Left colon (tissue), 2 donors: ENCODE measurements around the gene SLC36A3. TPM values are rescaled to one million over a fixed set of nuclear protein-coding genes. Genes with fewer than 3 reads are reported as not detected.

Source experiments
- total RNA-seq, 2 donors: library from RNA; stranded (reverse); fragmentation: NEBNext Ultra II Directional; extraction: Animal tissue kit (Norgen Biotek cat#: 25700); gene quantifications; one replicate each; pipeline ENCODE4 v1.2.1, GENCODE V29; 2021
- donor health status: DM: no; HTN: no; CAD: no.
- donor health status: DM: yes; HTN: yes; CAD: no.

Gene SLC36A3
- total RNA-seq, 2 donors from 2014 or later: not detected

Other genes with a start within 250 kb of the SLC36A3 start
- 100 to 1,000 TPM; 200 to 215 TPM for gene TNIP1, start 222.7 kb downstream of the SLC36A3 start, total RNA-seq
- gene ANXA6, start 146.0 kb downstream of the SLC36A3 start, total RNA-seq: 10 to 100 TPM; 20.3 to 46.8 TPM
- gene CCDC69, start 79.7 kb downstream of the SLC36A3 start, total RNA-seq: 10 to 100 TPM in 1 of 2 donors, 1 to 10 TPM in 1; 7.1 to 29.0 TPM
- 10 to 100 TPM; 19.0 to 28.1 TPM for gene GM2A, start 50.6 kb downstream of the SLC36A3 start, total RNA-seq
- gene SLC36A2, start 43.8 kb upstream of the SLC36A3 start, total RNA-seq: not detected
- 10 to 100 TPM; 46.1 to 52.5 TPM for gene SLC36A1, start 143.8 kb upstream of the SLC36A3 start, total RNA-seq